ENCODE measurements around the gene MARVELD2. TPM values are rescaled to one million over a fixed set of nuclear protein-coding genes. Genes with fewer than 3 reads are reported as not detected.

Gene MARVELD2
- total RNA-seq, 2 experiments from 2014 or later, result 0.29 to 0.60 TPM

GRCh38 chr5:69489246-69489645 lies 74.3 kb downstream of the MARVELD2 start:
- TF ChIP-seq CTCF (IDR thresholded peaks at IDR 0.05), result no peak
- intact Hi-C loops (cut with micrococcal nuclease), result no loop called here
- Mint-ChIP-seq H3K27me3 (peaks cover 39% of the 10 kb centered on the region), H3K4me3 (no peak overlapping the region), H3K27ac (no peak overlapping the region), H3K36me3 (ENCODE audit: low read depth) (no peaks in the 10 kb centered on the region), H3K4me1 (ENCODE audit: low read depth) (peaks cover 2% of the 10 kb centered on the region), H3K9me3 (no peaks in the 10 kb centered on the region)
- no peak for ATAC-seq
- DNase-seq, result no peak
- CTCF ChIA-PET, result no interaction called here
- POLR2A ChIA-PET, result no interaction called here

- ChIA-PET CTCF (no interaction called here), POLR2A (no interaction called here)
- H3K4me3 Mint-ChIP-seq, result no peak overlapping the region
- H3K36me3 Mint-ChIP-seq (ENCODE audit: low read depth), result no peaks in the 10 kb centered on the region
- no peak for TF ChIP-seq CTCF (IDR thresholded peaks at IDR 0.05)
- no peak overlapping the region for H3K27ac Mint-ChIP-seq
- intact Hi-C loops (cut with micrococcal nuclease), result no loop called here
- peaks cover 2% of the 10 kb centered on the region for H3K4me1 Mint-ChIP-seq (ENCODE audit: low read depth)
- H3K9me3 Mint-ChIP-seq, result no peaks in the 10 kb centered on the region
- no peak for DNase-seq
- ATAC-seq, result no peak
- peaks cover 49% of the 10 kb centered on the region for H3K27me3 Mint-ChIP-seq
Observed at GRCh38 chr5:69491027-69491426, 76.1 kb downstream of the MARVELD2 start.

- H3K27ac Mint-ChIP-seq, result no peak overlapping the region
- peak overlapping the region; percentile 66 for H3K4me3 Mint-ChIP-seq
- no peaks in the 10 kb centered on the region for H3K9me3 Mint-ChIP-seq
- intact Hi-C loops (cut with micrococcal nuclease), result no loop called here
- H3K4me1 Mint-ChIP-seq (ENCODE audit: low read depth), result peaks cover 2% of the 10 kb centered on the region
- peaks cover 48% of the 10 kb centered on the region for H3K27me3 Mint-ChIP-seq
- ChIA-PET CTCF (no interaction called here), POLR2A (no interaction called here)
- no peaks in the 10 kb centered on the region for H3K36me3 Mint-ChIP-seq (ENCODE audit: low read depth)
- no peak for TF ChIP-seq CTCF (IDR thresholded peaks at IDR 0.05)
- no peak for ATAC-seq
- no peak for DNase-seq
Observed at GRCh38 chr5:69491838-69492390, 77.0 kb downstream of the MARVELD2 start.

- H3K4me3 Mint-ChIP-seq, result peak within 1 kb of the TSS; percentile 66
- ATAC-seq, result peak; percentile 56
- H3K27ac Mint-ChIP-seq, result no peak within 1 kb of the TSS
- H3K27me3 Mint-ChIP-seq, result peaks cover 51% of the 10 kb centered on the region
- H3K36me3 Mint-ChIP-seq (ENCODE audit: low read depth), result no peaks in the 10 kb centered on the region
- ChIA-PET POLR2A (no interaction called here), CTCF (no interaction called here)
- peaks cover 2% of the 10 kb centered on the region for H3K4me1 Mint-ChIP-seq (ENCODE audit: low read depth)
- intact Hi-C loops (cut with micrococcal nuclease), result no loop called here
- DNase-seq, result peak; percentile 9
- no peak for TF ChIP-seq CTCF (IDR thresholded peaks at IDR 0.05)
- H3K9me3 Mint-ChIP-seq, result no peaks in the 10 kb centered on the region
Observed at GRCh38 chr5:69492391-69492922, 77.5 kb downstream of the MARVELD2 start, which contains the start of gene OCLN. OCLN (plus strand) TSS chr5:69492790; CDS start chr5:69504245, 11,455 bp downstream.

- no peak for TF ChIP-seq CTCF (IDR thresholded peaks at IDR 0.05)
- ATAC-seq (peak; percentile 47), DNase-seq (peak; percentile 10)
- Mint-ChIP-seq H3K4me1 (ENCODE audit: low read depth) (peaks cover 2% of the 10 kb centered on the region), H3K4me3 (peak overlapping the region; percentile 66), H3K27ac (no peak overlapping the region), H3K9me3 (no peaks in the 10 kb centered on the region), H3K27me3 (peaks cover 54% of the 10 kb centered on the region), H3K36me3 (ENCODE audit: low read depth) (no peaks in the 10 kb centered on the region)
- intact Hi-C loops (cut with micrococcal nuclease), result no loop called here
- ChIA-PET POLR2A (no interaction called here), CTCF (no interaction called here)
Observed at GRCh38 chr5:69492923-69493395, 78.0 kb downstream of the MARVELD2 start.
